HEK293T (cell line): ENCODE measurements around the gene BMP7.

Source experiments
- ARNT ChIP-seq: fragments of 450-650 bp; IDR thresholded peaks from 2 replicates; pipeline ENCODE4 v1.6.1; 2017; ENCODE audit warnings: mild to moderate bottlenecking
- BHLHE40 ChIP-seq: fragments of 450-650 bp; IDR thresholded peaks from 2 replicates; pipeline ENCODE4 v1.6.1; 2016; ENCODE audit warnings: mild to moderate bottlenecking, moderate library complexity, borderline replicate concordance
- FOXK2 ChIP-seq: fragments of 450-650 bp; IDR thresholded peaks from 2 replicates; pipeline ENCODE4 v1.6.1; 2016; ENCODE audit warnings: mild to moderate bottlenecking
- FOXM1 ChIP-seq: fragments of 450-650 bp; IDR thresholded peaks from 2 replicates; pipeline ENCODE4 v1.6.1; 2017; ENCODE audit warnings: mild to moderate bottlenecking, borderline replicate concordance
- HDGF ChIP-seq: fragments of 450-650 bp; IDR thresholded peaks from 2 replicates; pipeline ENCODE4 v1.6.1; 2017; ENCODE audit warnings: antibody characterized with exemption, borderline replicate concordance
- SP1 ChIP-seq: fragments of 450-650 bp; IDR thresholded peaks from 2 replicates; pipeline ENCODE4 v1.6.1; 2017
- SUZ12 ChIP-seq: fragments of 450-650 bp; IDR thresholded peaks from 2 replicates; pipeline ENCODE4 v1.6.1; 2016; ENCODE audit warnings: mild to moderate bottlenecking
- ZNF384 ChIP-seq: fragments of 450-650 bp; IDR thresholded peaks from 2 replicates; pipeline ENCODE4 v1.6.1; 2016

DNA sequence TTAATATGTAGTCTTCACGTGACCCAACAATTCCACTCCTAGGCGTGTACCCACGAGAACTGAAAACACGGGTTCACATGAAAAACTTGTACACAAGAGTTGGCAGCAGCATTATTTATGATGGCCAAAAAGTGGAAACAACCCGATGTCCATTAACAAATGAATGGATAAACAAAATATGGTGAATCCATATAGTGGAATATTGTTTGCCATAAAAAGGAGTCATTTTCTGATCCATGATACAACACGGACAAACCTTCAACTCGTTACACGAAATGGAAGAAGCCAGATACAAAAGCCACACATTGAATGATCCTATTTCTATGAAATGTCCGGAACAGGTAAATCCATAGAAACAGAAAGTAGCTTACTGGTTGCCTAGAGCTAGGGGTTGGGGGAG lies 78.4 kb downstream of the BMP7 start:
- TF ChIP-seq FOXK2 (no peak), ZNF384 (no peak), SUZ12 (no peak), FOXM1 (no peak), HDGF (no peak), ARNT (no peak), BHLHE40 (no peak), SP1 (no peak)
